Cardiac atrium fibroblast (primary cell): Measurements from ENCODE around the gene CDH12. TPM values are rescaled to one million over a fixed set of nuclear protein-coding genes. Genes with fewer than 3 reads are reported as not detected.

ENCODE experiments used
- total RNA-seq: library from RNA; depleted of rRNA; stranded (reverse); fragments of >200 nt; gene quantifications from 2 replicates; pipeline ENCODE4 v1.2.3, GENCODE V29; 2015

CDH12 gene
- not detected in 2 replicates for total RNA-seq

GRCh38 chr5:22852807-22853660, at the start of gene CDH12:
Gene CDH12, minus strand, starts transcription at chr5:22853344.

